GM21515 (cell line): ENCODE results near the gene BNC2.
"Not testable (repeated sequence)": the region's sequence is repeated elsewhere in the genome, so short reads cannot be mapped to it uniquely, and the experiment has no call there.

Source experiments
- ATAC-seq: cut with Tn5 transposase; IDR thresholded peaks from one replicate; pipeline ENCODE4 v1.9.1; 2021; ENCODE audit not compliant: unreplicated experiment

The BNC2 gene

GRCh38 chr9:16870596-16871335 is at the start of gene BNC2:
Gene BNC2 (minus strand): TSS chr9:16870670. CDS start chr9:16870648, 22 bp downstream.
- ATAC-seq, result no peak

- no peak for ATAC-seq
Observed at GRCh38 chr9:16918920-16919319, 48.5 kb upstream of the BNC2 start.

GRCh38 chr9:16915126-16915831 is 44.8 kb upstream of the BNC2 start:
- ATAC-seq, result no peak

- ATAC-seq, result no peak
Observed at GRCh38 chr9:16912197-16912596, 41.7 kb upstream of the BNC2 start.

- ATAC-seq, result not testable (repeated sequence)
Observed at GRCh38 chr9:16908206-16908605, 37.7 kb upstream of the BNC2 start.

GRCh38 chr9:16904655-16905054 is 34.2 kb upstream of the BNC2 start:
- no peak for ATAC-seq

- no peak for ATAC-seq
Observed at GRCh38 chr9:16901590-16901989, 31.1 kb upstream of the BNC2 start.

GRCh38 chr9:16899606-16900005 is 29.1 kb upstream of the BNC2 start:
- no peak for ATAC-seq

GRCh38 chr9:16898464-16898863 is 28.0 kb upstream of the BNC2 start:
- ATAC-seq, result no peak

- no peak for ATAC-seq
Observed at GRCh38 chr9:16888594-16888993, 18.1 kb upstream of the BNC2 start.

- ATAC-seq, result no peak
Observed at GRCh38 chr9:16885931-16886330, 15.5 kb upstream of the BNC2 start.

- ATAC-seq, result no peak
Observed at GRCh38 chr9:16884952-16885513, 14.6 kb upstream of the BNC2 start.

GRCh38 chr9:16884373-16884772 is 13.9 kb upstream of the BNC2 start:
- ATAC-seq, result no peak

- no peak for ATAC-seq
Observed at GRCh38 chr9:16883586-16883985, 13.1 kb upstream of the BNC2 start.

- ATAC-seq, result not testable (repeated sequence)
Observed at GRCh38 chr9:16882440-16882839, 12.0 kb upstream of the BNC2 start.

GRCh38 chr9:16879416-16879815 is 8.9 kb upstream of the BNC2 start:
- ATAC-seq, result no peak

- no peak for ATAC-seq
Observed at GRCh38 chr9:16877256-16877655, 6.8 kb upstream of the BNC2 start.

GRCh38 chr9:16873126-16873802 is 2.8 kb upstream of the BNC2 start:
- ATAC-seq, result no peak

GRCh38 chr9:16871336-16872151 is 1.1 kb upstream of the BNC2 start:
- no peak for ATAC-seq

GRCh38 chr9:16869882-16870595 is 431 bp downstream of the BNC2 start:
- no peak for ATAC-seq
